HG03378 (cell line): Measurements from ENCODE around the gene CTTN.
"Not testable (repeated sequence)": the region's sequence is repeated elsewhere in the genome, so short reads cannot be mapped to it uniquely, and the experiment has no call there.

ENCODE experiments used
- ATAC-seq: cut with Tn5 transposase; IDR thresholded peaks from one replicate; pipeline ENCODE4 v1.9.1; 2021; ENCODE audit warnings: mild to moderate bottlenecking, moderate library complexity; ENCODE audit not compliant: unreplicated experiment

The CTTN gene

DNA sequence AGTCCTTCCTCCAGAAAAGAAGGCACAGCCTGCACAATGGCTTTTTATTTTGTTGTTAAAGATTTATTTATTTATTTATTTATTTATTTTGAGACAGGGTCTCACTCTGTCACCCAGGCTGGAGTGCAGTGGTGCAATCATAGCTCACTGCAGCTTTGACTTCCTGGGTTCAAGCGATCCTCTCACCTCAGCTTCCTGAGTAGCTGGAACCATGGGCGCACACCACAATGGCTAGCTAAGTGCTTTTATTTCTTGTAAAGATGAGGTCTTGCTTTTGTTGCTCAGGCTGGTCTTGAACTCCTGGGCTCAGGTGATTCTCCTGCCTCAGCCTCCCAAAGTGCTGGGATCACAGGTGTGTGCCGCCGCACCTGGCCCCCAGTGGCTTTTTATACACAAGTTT lies 10.0 kb downstream of the CTTN start:
- not testable (repeated sequence) for ATAC-seq

DNA sequence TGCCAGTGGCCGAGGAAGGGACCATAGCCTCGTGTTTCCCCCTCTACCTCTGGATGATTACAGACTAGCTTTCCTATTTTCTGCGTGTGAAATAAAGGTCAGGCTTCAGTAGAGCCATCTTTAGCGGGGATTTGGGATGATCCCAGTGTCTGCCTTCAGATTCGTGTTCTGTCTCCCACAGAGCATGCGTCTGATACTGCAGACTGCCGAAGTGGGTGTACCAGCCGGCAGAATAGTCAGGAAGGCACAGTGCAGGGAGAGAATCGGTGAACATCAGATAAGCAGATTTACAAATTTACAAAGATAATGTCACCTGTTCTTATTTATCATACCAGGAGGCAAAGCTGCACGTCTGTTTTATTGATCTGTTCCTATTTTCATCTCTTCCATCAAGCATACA lies 11.1 kb downstream of the CTTN start:
- ATAC-seq, result no peak

DNA sequence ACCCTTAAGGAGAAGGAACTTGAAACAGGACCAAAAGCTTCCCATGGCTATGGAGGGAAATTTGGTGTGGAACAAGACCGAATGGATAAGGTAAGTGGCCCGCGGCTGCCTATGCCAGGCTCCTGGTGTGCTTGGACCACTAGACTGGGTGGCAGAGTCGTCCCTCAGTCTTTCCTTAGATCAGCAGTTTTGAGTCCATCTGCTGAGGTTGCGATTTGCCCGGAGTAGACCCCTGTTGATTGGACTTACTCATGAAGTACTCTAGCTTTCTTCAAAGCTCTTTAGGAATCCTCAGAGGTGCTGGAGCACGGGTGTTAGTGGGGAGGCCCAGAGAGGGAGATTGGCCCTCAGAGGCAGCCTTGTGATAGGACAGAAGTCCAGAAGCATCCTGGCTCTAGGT lies 11.5 kb downstream of the CTTN start:
- ATAC-seq, result no peak

DNA sequence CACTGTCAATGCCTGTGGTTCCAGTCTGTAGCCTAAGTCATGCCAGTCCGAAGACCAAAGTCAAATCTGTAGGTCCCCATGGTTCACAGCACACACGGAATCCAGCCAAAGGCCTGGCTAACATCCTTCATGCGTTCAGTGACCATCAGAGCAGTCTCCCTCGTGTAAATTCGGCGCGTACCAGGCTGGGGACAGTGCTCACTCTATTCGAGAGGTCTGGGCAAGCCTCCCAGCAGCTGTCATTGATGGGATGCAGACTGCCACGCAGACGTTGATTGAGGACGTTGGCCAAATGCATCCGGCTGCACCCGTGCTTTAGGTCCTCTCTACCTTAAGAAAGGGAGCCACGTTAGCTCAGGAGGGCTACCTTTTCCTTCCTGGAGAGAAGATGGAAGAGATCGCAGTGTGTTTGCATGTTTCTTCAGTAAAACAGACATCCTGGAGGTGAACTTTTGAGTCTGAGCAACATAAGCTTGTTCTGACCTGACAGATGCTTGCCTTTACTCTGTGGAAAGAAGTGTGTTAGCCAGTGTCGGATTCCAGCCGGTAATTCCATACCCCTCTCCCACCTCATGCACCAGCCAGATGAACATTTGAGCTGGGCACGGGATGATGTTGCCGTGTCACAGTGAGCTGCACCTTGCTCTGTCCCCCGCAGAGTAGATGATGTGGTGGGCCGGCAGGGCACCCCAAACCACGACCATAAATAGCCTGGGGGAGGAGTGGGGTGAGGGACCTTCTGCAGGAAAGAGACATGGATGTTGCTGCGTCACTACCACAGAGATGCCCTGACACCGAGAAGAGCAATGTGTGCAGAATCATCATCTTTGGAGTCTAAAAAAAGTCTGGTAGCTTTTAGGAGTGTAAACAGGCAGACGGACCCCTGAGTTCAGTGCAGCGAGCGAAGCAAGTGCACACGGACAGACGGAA lies 12.2 kb downstream of the CTTN start:
- no peak for ATAC-seq

DNA sequence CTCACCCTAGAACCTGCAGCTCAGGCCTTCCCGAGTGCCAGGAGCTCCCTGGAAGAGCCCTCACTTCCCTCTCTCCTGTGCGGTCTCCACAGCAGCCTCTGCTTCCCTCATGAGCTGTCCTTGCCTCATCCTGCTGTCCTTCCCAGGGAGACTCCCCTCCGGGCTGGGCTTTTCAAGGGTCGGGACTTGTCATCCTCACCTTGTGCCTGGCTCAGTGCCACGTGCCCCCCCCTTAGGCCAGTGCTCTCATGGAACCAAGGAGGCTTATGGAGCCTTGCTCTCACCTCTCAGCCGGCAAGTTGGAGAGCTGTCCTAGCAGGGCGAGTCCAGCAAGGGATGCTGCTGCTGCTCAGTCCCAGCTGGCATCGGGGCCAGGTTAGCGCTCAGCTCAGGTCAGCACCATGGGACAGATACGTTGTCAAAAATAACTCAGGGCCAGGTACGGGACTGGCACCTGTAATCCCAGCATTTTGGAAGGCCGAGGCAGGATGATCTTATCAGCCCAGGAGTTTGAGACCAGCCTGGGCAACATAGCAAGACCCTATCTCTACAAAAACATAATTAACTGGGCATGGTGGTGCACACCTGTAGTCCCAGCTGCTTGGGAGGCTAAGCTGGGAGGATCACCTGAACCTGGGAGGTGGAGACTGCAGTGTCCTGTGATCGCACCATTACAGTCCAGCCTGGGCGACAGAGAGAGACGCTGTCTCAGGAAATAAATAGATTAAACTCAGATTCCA lies 13.6 kb downstream of the CTTN start:
- no peak for ATAC-seq

DNA sequence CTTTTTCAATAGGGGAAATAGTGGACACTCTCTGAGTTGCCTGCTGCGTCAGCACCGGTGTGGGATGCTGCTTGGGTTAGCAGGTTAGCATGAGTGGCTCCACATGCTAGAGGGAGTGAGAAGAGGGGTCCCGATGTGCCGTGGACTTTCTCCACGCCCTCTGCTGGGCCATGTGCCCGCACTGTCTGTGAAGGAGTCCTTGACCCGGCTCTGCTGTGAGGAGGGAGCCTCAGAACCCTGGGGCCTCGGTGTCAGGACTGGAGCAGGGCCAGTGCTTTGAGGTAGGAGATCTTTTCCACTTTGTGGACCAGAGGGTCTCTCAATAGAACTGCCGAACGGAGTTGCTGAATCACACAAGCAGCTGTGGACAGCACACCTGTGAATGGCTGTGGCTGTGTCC lies 14.8 kb downstream of the CTTN start:
- ATAC-seq, result no peak

DNA sequence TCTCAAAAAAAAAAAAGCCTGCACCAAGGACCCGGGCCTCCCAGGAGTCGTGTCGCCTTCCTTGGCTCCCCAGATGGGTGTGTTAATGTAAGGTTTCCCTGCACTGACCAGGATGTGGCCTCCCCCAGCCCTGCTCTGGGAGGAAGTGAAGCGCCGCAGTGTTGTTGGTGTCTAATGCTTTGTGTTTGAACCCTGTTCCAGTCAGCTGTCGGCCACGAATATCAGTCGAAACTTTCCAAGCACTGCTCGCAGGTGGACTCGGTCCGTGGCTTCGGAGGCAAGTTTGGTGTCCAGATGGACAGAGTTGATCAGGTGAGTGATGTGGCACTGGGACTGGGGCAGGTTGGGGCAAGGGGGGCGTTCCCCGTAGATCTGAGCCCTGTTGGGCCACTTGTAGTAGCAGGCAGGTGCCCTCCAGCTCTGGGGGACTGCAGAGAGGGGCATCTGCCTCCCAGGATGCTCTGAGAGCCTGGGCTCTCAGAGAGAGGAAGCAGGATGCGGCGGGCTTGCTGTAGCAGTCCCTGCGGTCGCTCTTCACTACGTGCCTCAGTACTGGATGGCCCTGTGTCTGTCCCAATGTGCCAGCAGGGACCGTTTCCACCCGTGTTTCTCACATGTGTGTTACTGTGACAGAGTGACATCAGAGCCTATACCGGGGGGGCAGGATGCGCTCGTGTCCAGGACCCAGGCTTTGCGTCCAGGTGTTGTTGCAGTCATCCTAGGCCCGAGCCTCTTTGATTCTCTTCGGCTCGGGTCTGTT lies 16.2 kb downstream of the CTTN start:
- ATAC-seq, result no peak

DNA sequence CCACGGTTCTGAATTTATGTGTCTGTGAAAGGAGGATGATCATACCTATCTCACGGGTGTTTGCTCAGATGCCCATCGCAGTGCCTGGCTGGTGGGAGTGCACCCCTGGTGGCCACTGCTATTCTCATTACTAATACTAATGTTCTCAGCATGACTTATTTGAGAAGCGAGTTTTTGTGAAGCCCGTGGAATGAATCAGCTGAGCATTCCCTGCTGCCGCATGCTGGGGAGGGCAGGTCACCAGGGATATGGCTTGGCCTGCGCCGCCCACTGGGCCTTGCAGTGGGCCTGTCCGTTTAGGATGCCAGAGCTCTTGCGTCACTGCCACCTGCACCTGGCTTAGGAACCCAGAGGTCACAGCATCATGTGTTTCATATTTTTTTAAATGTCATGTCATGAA lies 16.9 kb downstream of the CTTN start:
- no peak for ATAC-seq

DNA sequence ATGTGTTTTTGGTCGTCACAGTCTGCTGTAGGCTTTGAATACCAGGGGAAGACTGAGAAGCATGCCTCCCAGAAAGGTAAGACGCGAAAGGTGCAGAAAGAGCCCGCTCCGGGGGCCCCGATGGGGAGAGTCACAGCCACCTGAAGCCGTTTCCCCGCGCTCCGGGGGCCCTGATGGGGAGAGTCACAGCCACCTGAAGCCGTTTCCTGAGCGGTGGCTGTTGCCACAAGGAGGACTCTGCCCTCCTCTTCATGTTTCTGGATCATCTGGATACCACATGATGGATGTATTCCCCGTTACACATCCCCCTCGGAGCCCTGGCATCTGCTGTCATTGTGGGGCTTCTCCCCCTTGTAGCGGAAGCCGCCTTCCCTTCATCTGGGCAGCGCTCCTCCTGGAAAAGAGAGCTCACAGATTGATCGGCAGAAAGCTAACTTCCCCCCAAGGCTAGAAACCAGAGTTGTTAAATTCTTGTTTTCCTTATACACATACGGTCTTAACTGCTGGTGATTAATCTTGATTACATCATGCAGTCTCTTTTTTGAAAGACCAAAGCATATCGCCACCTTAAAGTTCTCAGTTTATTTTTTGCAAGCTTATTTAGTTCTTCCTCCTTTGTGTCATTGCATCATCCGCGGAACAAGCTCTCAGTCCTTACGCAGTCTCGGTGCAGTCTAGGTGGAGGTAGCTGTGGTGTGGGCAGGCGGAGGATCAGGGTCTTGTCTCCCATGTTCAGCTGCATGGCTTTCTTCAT lies 17.5 kb downstream of the CTTN start:
- ATAC-seq, result no peak

DNA sequence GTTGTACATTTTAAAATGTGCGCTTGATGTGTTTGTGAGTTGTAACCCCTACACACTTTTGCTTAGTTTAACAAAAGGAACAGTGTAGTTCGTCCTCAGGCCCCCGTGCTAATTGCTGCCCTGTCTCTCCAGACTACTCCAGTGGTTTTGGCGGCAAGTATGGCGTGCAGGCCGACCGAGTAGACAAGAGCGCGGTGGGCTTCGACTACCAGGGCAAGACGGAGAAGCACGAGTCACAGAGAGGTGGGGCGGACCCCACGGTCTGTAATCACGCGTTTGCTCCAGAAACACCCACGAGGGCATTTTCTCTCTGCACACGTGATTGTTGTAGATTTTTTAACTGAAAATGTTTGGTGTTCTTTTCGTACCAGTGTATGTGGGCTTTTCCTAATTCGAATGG lies 18.6 kb downstream of the CTTN start:
- no peak for ATAC-seq

DNA sequence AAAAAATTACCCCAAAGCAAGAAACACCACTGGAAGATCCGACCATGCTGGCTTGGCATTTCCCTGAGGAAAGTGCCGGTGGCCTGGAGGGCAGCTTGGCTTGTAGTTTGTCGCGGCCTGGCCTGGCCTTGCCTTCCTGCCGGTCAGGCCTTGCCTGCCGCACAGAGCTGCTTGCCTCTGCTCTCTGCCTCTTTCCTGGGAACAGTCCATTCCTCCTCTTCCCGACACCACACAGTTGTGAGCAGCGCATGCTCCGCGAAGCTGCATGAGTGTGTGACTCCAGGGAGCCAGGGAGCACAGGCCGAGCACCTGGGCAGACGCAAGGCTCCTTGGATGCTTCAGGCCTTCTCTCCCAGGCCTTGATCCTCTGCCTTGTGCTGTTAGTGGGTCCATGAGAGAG lies 19.8 kb downstream of the CTTN start:
- no peak for ATAC-seq

DNA sequence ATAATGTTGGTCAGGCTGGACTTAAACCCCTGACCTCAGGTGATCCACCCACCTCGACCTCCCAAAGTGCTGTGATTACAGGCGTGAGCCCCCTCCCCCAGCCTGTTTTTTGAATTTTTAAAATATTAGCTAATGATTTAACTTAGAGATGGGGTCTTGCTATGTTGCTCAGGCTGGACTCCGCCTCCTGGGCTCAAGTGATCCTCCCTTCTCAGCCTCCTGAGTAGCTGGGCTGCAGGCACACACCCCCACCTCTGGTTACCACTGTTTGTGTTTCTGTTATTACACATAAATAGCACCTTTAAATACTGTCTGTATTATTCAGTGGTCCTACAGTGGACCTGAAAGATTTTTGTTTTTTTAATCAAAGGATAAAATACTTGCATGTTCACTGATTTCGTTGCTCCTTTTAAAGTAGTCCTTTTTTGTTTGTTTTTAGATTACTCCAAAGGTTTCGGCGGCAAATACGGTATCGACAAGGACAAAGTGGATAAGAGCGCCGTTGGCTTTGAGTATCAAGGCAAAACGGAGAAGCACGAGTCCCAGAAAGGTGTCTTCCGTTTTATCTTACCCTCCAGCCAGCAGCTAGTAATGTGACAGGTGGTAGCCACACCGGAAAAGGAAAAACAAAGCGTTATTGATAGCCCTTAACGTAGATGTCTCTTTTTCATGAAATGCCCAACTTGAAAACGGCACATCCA lies 21.1 kb downstream of the CTTN start:
- no peak for ATAC-seq

DNA sequence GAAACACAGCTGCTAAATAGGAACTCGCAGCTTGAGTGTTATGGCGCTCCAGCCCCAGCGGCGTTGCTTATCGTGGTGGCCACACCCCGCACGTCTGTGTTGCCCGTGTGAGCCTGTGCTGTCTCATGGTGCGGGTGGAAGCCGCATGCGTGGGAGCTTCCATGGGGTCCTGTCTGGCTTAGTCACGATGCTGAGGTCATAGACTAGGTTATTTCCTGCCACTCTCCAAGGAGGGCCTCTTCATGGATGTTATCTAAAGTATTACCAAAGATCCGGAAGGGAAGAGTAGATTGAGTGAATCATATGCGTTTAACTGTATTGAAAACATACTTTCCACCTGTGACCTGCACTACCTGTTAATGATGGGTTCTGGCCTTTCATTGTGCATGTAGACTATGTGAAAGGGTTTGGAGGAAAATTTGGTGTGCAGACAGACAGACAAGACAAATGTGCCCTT lies 21.7 kb downstream of the CTTN start:
- no peak for ATAC-seq

DNA sequence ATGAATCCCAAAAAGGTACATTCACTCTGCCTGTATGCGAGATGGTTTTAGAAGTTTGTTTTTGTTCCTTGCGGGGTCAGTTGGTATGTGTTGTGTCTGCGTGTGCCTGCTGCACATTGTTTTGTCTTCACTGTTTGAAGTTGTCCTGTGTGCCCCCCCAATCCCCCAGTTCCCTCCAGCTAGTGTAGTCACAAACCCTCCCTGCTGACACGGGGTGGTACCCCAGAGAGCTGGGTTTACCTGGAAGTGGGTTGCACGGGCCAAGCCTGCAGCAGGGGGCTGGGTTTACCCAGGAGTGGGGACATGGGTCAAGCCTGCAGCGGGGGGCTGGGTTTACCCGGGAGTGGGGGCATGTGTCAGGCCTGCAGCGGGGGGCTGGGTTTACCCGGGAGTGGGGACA lies 22.2 kb downstream of the CTTN start:
- ATAC-seq, result no peak

DNA sequence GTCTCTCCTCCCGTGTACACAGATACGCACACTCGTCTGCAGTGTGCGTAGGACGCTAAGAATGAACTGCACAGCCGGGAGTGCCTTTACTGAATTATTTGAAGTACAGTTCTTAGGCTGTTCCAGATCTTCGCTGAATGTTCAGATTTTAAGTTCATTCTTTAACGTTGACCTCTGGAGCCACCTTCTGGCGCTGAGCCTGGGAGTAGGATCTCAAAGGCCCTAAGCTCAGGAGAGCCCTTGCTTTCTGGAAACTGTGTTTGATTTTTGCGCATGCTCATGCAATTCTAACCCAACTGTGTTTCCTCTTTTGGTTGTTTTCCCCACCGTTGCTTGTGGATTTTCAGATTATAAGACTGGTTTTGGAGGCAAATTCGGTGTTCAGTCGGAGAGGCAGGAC lies 22.8 kb downstream of the CTTN start:
- ATAC-seq, result no peak

DNA sequence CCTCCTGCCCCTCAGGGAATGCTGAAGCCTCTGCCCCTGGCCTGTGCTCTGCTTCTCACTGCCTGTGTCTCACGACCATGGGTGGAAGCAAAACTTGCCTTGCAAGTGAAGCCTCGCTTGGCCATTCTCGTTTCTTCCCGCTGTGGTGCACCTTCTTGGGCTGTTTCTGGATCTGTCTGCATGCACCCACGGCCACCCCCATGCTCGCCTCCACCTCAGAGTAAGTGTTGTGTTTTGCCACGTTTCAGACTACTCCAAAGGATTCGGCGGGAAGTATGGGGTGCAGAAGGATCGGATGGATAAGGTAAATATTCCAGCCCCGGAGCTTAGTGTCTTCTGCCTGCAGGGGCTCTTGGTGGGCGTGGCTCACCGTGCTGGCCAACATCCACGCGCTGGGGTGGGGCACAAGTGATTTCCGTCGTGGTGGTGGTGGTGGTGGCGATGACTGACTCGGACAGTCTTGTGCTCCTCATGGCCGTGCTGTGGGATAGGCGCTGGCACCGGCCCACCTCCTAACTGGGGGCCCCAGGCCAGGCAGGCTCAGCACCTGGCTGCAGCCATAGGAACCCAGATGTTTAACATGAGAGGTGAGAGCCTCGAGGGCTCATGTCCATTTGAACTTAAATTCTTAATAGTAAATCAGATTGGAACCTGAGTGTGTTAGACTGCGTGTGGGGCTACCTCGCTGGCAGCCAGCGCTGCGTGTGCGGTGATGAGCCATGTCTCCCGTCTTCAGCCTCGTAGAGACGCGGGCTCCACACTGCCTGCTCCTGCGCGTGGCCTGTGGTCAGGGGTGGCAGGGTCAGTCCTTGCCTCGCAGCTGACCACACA lies 24.6 kb downstream of the CTTN start:
- no peak for ATAC-seq

DNA sequence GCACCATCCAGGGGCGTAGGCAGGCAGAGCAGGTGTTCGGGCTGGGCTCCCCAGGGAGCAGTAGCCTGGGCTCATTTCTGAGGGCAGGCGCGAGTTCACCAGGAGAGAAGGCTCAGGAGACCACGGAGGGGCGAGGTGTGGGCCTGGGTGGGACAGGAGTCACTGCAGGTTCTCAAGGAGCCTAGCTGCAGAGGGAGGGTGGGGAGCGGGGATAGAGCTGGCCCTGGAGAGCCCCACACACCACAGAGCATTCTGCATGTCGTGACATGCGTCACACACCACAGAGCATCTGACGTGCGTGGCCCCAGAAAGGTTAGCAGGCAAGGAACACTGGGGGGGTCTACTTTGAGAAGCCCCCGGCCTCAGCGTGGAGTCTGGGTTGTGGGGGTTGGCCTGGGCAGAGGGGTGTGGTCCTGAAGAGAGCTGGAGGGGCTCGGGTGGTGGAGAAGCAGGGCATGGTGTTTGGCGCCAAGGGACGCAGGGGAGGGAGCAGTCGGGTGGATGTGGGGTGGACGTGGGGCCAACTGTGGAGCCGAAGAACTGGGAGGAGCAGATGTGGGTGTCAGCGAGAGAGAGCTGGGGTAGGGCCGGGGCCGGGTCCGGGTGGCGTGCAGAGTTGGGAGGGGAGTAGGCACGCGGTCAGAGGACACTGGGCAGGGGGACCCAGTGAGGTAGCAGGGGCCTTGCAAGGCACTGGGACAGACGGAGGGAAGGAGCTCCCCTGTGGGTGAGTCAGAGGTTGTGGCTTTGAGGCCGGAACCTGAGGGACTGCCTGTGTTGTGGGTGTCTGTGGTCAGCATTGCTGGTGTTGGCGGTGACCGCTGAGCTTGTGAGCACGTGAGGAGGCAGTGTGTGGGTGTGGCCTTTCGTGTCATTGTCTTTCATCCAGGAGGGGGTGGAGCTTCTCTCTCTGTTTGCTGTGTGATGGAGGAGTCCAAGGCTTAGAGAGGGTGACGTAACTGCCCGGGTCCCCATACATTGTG lies 25.5 kb downstream of the CTTN start:
- ATAC-seq, result no peak

DNA sequence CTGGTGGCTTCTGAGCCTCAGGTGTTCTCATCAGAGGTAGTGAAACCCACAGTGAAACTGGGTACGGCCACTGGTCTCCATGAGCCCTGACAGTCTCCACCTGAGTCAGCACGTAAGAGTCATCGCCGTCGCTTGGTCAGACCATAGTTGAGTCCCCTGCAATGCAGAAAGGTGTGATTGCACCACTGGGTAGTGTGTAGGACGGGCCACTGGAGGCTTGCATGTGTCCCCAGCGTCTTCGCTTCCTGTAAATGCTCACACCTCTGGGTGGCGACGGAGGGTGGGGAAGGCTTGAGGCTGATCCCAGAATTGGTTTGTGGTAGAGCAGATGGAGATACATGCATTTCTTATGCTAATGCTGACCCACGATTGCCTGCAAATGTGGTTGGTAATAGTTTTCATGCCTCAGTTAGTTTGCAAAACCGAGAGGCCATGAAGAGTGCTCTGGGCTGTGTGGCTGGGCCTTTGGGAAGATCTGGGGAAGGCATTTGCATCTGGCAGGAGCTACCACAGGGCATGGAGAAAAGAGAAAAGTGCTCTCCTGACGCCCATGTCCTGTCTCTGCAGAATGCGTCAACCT lies 26.5 kb downstream of the CTTN start:
- no peak for ATAC-seq
